HG03280 (cell line): ENCODE data around the gene ACSS1.
A peak's percentile ranks its signal among the peaks of the same experiment; 100 is the strongest.

Experiments
- ATAC-seq: cut with Tn5 transposase; IDR thresholded peaks from one replicate; pipeline ENCODE4 v1.9.1; 2021; ENCODE audit warnings: mild to moderate bottlenecking, moderate library complexity; ENCODE audit not compliant: unreplicated experiment

The ACSS1 gene

GRCh38 chr20:25058051-25058846, at the start of gene ACSS1:
ACSS1 (minus strand) TSS chr20:25058139; CDS start chr20:25058102, 37 bp downstream.
- ATAC-seq, result peak; percentile 61

DNA sequence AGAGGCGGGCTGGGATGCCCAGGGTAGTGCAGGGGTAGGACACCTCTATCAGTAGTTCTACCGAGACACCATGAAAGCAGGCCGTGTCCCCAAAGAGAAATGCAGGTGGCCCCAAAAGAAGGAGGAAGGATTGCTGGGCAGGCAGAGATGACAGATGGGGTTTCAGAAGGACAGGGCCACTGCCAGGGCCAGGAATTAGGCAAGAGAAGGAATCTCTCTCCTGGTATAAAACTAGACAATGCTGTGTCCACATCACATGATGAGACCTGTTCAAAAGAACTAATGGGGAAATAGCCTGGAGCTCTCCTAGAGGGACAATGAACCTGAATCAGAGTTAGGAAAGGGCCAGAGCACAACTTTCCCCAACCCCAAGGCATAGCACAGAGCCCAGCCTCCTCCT, 45.6 kb upstream of the ACSS1 start:
- no peak for ATAC-seq

DNA sequence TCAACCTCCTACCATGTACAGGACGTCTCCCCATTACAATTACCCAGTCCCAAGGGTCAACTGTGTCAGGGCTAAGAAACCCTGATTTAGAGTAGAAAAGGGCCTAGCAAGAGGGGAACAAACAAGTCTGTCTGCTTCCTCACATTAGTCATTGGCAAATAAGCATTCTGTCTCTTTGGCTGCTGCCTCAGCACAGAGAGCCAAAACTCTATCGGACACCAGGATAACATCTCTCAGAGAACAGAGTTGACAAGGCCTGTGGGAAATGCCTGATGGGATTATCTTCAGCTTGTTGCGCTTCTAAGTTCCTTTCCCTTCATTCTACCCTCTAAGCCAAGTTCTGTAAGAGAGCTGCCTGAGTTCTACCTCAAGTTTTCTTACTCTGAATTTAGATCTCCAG, 43.0 kb upstream of the ACSS1 start:
- ATAC-seq, result no peak

GRCh38 chr20:25099601-25100140, 41.7 kb upstream of the ACSS1 start:
- no peak for ATAC-seq

DNA sequence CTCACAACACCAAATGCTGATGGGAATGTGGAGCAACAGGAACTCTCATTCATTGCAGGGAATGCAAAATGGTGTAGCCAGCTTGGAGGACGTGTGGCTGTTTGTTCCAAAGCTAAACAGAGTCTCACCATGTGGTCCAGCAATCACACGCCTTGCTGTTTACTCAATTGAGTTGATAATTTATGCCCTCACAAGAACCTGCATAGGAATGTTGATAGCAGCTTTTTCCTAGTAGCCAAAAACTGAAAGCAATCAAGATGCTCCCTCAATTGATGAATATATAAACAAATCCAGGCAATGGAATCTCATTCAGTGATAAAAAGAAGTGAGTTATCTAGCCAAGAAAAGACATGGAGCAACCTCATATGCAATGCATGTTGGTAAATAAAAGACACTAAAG, 39.6 kb upstream of the ACSS1 start:
- no peak for ATAC-seq

GRCh38 chr20:25090492-25091429, 32.8 kb upstream of the ACSS1 start:
- ATAC-seq, result no peak

- no peak for ATAC-seq
These were observed 31.7 kb upstream of the ACSS1 start for GRCh38 chr20:25089662-25090061.

DNA sequence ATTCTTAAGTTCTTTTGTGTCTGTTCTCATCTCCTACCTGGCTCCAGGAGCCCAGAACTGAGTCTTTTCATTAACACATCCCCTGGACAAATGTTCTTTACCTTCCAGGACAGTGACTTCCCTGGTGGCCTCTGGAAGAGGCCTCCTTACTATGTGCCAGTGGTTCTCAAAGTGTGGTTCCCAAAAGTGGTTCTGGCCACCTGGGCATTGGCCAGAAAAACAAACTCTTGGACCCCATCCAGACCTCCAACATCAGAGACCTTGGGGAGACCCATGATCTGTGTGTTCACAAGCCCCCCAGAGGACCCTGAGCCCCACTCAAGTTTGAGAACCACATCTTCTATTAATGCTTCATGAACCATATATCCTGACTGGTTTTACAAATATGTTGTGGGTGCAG, 31.2 kb upstream of the ACSS1 start:
- no peak for ATAC-seq

DNA sequence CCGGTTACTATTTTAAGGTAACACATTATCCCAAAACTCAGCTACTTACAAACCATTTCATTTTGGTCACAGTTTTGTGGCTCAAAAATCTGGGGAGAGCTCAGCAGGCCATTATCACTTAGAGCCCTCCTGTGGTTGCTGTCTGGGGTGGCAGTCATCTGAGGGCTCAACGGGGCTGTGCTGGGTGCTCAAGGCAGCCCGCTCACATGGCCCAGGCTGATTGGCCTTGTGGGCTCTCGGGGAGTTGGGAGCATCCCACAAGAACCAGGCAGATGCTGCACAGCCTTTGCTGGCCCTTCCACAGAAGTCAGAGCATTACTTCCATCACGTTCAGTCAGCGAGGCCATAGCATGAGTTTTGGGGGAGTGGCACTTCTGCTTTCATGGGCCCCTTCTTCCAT, 30.3 kb upstream of the ACSS1 start:
- no peak for ATAC-seq

DNA sequence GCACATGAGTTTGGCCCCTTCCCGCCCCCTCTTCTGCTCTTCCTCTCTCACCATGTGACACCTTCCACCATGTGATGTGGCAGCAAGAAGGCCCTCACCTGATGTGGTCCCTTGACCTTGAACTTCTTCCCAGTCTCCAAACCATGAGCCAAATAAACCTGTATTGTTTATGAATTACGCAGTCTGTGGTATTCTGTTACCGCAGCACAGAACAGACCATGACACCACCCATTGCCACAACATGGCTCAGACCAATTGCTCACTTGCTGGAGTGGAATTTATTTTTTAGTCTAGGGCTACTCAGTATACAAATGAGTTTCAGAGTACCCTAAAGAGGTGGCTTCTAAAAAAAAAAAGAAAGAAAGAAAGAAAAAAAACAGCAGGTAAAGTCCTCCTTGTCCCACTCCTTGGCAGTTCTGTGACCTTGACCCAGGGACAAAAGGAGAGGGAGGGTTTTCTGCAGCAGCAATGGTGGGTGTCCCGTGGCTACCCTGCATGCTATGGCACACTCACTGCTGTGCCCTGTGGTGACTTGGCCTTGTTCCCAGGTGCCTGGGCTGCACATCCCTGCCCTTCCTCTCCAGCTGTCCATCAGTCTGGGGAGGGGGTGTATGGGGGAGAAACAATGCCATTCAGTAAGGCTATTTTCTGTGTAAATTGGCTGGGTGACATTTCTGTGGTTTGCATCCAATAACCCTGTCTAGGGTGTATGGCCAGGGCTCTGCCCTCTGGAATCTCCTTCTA, 29.4 kb upstream of the ACSS1 start:
- ATAC-seq, result no peak

DNA sequence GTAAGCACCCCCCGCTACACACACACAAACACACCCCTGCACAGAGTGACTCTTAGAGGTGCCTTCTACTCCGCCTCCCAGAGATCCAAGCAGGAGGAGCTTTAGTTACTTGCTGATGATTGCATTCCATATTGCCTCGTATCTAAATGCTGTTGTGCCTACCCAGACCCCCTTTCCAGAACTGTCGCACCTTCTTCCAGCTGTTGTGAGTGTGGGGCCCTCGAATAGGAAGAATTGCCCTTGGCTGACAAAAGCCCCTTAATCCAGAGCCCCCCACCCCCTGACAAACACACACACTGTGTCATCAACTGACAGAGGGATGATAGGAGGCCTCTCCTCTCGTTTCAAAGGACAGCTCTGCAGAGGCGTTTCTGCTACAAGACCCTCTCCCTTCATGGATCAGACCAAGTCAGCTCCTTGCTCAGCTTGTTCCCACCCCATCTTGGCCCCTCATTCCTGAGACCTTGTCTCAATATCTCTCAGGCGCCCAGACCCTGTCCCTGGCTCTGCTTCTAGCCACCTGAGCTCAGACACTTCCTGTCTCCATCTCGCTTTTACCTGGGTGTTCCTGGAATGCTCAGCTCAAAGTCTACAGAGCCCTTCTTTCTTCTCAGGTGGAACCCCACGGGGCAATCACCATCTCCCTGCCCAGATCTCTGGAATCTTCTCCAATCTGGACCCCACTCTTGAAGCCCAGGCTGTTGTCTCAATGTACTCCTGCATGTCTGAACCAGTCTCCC, 28.0 kb upstream of the ACSS1 start:
- no peak for ATAC-seq

GRCh38 chr20:25084626-25085187, 26.8 kb upstream of the ACSS1 start:
- ATAC-seq, result no peak

DNA sequence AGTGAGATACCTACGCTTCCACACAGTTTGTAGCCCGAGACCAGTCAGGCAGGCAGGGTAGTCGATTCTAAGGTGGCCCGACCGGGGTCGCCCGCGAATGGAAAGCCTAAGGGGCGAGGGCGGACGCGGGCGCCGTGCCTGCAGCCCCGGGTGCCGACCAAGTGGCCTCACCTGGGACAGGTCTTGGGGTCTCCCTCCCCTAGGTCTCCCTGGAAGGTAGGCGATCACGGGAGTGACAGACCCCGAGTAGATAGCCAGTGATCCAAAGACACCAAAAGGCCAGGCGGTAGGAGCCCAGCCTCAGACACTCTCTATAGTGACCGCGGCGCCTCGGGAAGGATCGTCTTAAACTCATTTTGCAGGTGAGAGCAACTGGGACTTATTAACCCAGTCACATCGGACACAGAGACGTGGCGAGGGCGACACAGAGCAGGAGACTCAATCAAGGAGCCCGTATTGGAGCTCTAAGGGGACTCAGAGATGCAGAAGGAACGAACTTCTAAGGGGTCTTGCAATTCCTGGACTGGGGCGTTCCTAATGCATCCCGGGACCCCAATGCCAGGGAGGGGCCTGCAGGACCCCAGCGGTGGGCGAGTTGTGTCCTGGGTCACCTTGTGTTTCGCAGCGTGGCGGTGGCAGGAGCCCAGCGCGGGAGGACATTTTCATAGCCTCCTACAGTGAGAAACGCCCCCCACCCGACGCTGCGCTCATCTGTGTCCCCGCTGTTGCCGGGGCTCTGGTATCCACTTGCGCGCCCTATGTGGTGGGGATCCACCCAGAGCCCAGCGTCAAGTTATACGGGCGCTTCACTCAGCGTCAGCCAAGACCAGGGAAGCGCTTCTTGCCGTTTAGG, 26.1 kb upstream of the ACSS1 start:
- ATAC-seq, result no peak

GRCh38 chr20:25083141-25083772, 25.3 kb upstream of the ACSS1 start:
- no peak for ATAC-seq

DNA sequence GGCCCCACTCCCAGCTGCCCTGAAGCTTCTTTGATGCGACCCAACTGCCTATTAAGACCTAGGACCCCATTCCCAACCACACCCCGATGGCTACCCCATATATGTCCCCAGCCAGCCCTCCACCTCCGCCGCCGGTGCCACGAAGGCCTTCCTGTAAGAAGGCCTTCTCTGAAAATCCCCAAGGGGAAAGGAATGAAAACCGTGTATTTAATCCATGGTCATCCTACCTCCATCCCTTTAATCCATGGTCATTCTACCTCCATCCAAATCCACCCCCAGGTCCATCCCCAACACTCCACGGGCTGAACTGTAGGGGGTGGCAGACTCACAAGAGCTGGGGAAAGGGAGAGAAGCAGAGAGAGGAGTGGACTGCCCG, 24.5 kb upstream of the ACSS1 start:
- ATAC-seq, result no peak

DNA sequence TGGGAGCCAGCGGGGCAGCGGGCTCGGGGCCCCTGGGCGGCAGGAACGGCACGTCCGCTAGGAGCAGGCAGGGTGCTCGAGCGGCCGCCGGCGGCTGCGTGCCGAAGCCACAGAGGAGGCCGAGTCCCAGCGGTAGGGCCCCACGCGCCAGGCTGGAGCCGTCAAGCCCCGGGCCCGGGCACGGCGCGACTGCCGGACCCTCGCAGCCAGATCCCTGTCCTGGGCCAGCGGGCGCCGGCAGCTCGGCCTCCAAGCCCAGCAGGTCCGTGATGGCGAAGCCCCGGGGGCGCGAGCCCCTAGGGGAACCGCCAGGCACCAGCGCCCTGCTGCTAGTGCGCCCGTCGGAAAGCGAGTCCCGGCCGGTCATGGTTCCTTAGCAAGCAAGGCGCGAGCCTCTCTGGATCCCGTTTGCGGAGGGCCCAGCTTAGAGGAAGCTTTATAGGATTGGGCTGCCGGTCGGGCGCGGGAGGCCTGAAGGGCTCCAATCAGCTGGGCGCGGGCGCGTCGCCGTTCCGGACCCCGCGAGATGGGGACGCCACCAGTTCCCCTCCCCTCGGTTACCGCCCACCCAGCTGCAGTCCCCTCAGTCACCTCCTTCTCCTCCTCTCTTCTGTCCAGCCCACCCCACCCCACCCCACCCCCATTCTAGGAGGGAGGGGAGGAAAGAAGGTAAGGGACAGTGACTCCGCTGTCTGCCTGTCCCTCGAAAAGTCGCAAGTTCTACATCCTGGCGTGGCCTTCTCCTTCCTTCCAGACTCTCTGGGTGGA, 24.0 kb upstream of the ACSS1 start, which contains the start of gene VSX1:
TSS of gene VSX1 (minus strand) at position 412 of the 768 bp plus-strand sequence. CDS start at position 367, 45 bp downstream.
- ATAC-seq, result no peak

GRCh38 chr20:25081065-25081729, 23.3 kb upstream of the ACSS1 start:
- ATAC-seq, result no peak
